ENCODE measurements around the gene SYNPO. TPM values are rescaled to one million over a fixed set of nuclear protein-coding genes. Genes with fewer than 3 reads are reported as not detected.

Gene SYNPO
- polyA plus RNA-seq, 5 donors: 18.1 to 33.9 (median 21.7) TPM

- DNase-seq: no peak
Measured at GRCh38 chr5:150653145-150653761, 12.8 kb downstream of the SYNPO start.

GRCh38 chr5:150653762-150654556, 13.5 kb downstream of the SYNPO start:
- no peak for DNase-seq

- no peak for DNase-seq
Measured at GRCh38 chr5:150655221-150655620, 14.8 kb downstream of the SYNPO start.

- peak; percentile 86 to 87 for DNase-seq
Measured at GRCh38 chr5:150656191-150657132, 16.0 kb downstream of the SYNPO start.

- no peak for DNase-seq
Measured at GRCh38 chr5:150658121-150658520, 17.7 kb downstream of the SYNPO start.

- DNase-seq: no peak
Measured at GRCh38 chr5:150658699-150659265, 18.3 kb downstream of the SYNPO start.

GRCh38 chr5:150659360-150660107, 19.1 kb downstream of the SYNPO start:
- DNase-seq: no peak

GRCh38 chr5:150660108-150660831, 19.8 kb downstream of the SYNPO start:
- no peak for DNase-seq

- DNase-seq: no peak
Measured at GRCh38 chr5:150661086-150661485, 20.6 kb downstream of the SYNPO start, which contains the start of gene MYOZ3. TSS of gene MYOZ3 (plus strand) at chr5:150661251. CDS start at chr5:150662942, 1,691 bp downstream.

GRCh38 chr5:150661821-150662596, 21.5 kb downstream of the SYNPO start:
- no peak for DNase-seq

- DNase-seq: no peak
Measured at GRCh38 chr5:150662731-150663516, 22.5 kb downstream of the SYNPO start.

- DNase-seq: no peak
Measured at GRCh38 chr5:150663936-150664335, 23.5 kb downstream of the SYNPO start.

GRCh38 chr5:150665044-150665443, 24.6 kb downstream of the SYNPO start:
- no peak for DNase-seq

GRCh38 chr5:150670275-150670947, 30.0 kb downstream of the SYNPO start:
- no peak for DNase-seq

- no peak for DNase-seq
Measured at GRCh38 chr5:150670948-150671310, 30.5 kb downstream of the SYNPO start.

GRCh38 chr5:150671509-150672236, 31.2 kb downstream of the SYNPO start:
- peak in 1 of 2 donors; percentile 30 for DNase-seq

GRCh38 chr5:150672237-150672883, 31.9 kb downstream of the SYNPO start:
- peak in 1 of 2 donors; percentile 51 for DNase-seq
